Panc1 (cell line): ENCODE measurements around the gene SNX18. TPM values are rescaled to one million over a fixed set of nuclear protein-coding genes. Genes with fewer than 3 reads are reported as not detected.

Experiments used
- ATAC-seq: fragments of 200-7000 bp; cut with Tn5 transposase; 2 replicates; pipeline ENCODE4 v1.9.1; 2020; ENCODE audit warnings: mild to moderate bottlenecking, moderate library complexity
- BruUV-seq: library from RNA; stranded (reverse); fragments of 400-500 nt; replicated peaks from 2 replicates; lab custom pipeline; 2021; lab: Mats Ljungman, UMichigan
- CTCF ChIA-PET: fragments of 300-600 bp; sonication (Branson Sonifier 250); formaldehyde crosslinking; loops from one replicate; lab custom pipeline; 2022; ENCODE audit warnings: antibody characterized with exemption; lab: Charles Lee
- POLR2A ChIA-PET: fragments of 300-600 bp; sonication (Branson Sonifier 250); formaldehyde crosslinking; loops from one replicate; lab custom pipeline; 2022; ENCODE audit warnings: antibody characterized with exemption; lab: Charles Lee
- DNase-seq: peaks from one replicate; pipeline ENCODE4 v3.0.0-alpha.2; 2010; ENCODE audit warnings: low read depth, low spot score
- H3K27ac ChIP-seq: 2 replicates; pipeline ENCODE4 v1.5.1; 2011; ENCODE audit warnings: mild to moderate bottlenecking, low read length, inconsistent platforms
- H3K27me3 ChIP-seq: fragments of 200-500 bp; sonication (Bioruptor generic); 2 replicates; pipeline ENCODE4 v1.6.0; 2014; ENCODE audit warnings: low read length, inconsistent platforms; ENCODE audit not compliant: control insufficient read depth, insufficient read depth
- H3K36me3 ChIP-seq: fragments of 200-500 bp; sonication (Bioruptor generic); 2 replicates; pipeline ENCODE4 v1.5.1; 2014; ENCODE audit warnings: inconsistent platforms, mild to moderate bottlenecking, low read length, moderate library complexity; ENCODE audit not compliant: control insufficient read depth, insufficient read depth
- H3K4me1 ChIP-seq: 2 replicates; pipeline ENCODE4 v1.5.1; 2011; ENCODE audit warnings: inconsistent platforms, mild to moderate bottlenecking, low read length, moderate library complexity; ENCODE audit not compliant: control insufficient read depth, insufficient read depth
- H3K4me3 ChIP-seq, 2 experiments: 2 replicates each; pipeline ENCODE4 v1.5.1; 2011 to 2012; ENCODE audit warnings: low read depth in 2 of 2, low read length in 2 of 2, mild to moderate bottlenecking in 2 of 2, inconsistent platforms in 1 of 2, moderate library complexity in 1 of 2
- H3K9me3 ChIP-seq: fragments of 200-500 bp; sonication (Bioruptor generic); 2 replicates; pipeline ENCODE4 v1.5.1; 2014; ENCODE audit warnings: low read depth, mild to moderate bottlenecking, inconsistent platforms, low read length, moderate library complexity; ENCODE audit not compliant: control insufficient read depth, insufficient read depth
- CTCF ChIP-seq: fragments of 450-650 bp; IDR thresholded peaks from 2 replicates; pipeline ENCODE4 v1.5.1; 2017; ENCODE audit warnings: mild to moderate bottlenecking
- POLR2AphosphoS5 ChIP-seq: IDR thresholded peaks from 2 replicates; pipeline ENCODE4 v1.6.1; 2012; ENCODE audit warnings: mild to moderate bottlenecking, low read depth, low read length, moderate library complexity
- REST ChIP-seq, 2 experiments: IDR thresholded peaks; 2 replicates each; pipeline ENCODE4 v1.6.1; 2011 to 2012; ENCODE audit warnings: low read depth in 2 of 2, control low read depth in 1 of 2, low read length in 1 of 2, mild to moderate bottlenecking in 1 of 2, moderate library complexity in 1 of 2; ENCODE audit not compliant: insufficient read depth in 1 of 2
- SIN3A ChIP-seq: IDR thresholded peaks from 2 replicates; pipeline ENCODE4 v1.6.1; 2012; ENCODE audit warnings: low read depth, mild to moderate bottlenecking, low read length, moderate library complexity, borderline replicate concordance; ENCODE audit not compliant: insufficient read depth
- TCF7L2 ChIP-seq: IDR thresholded peaks from 2 replicates; pipeline ENCODE4 v1.6.1; 2011; ENCODE audit warnings: mild to moderate bottlenecking, low read depth, low read length, inconsistent platforms
- in situ Hi-C: cut with HindIII; loops from 2 replicates; pipeline ENCODE4 v1.10.0; 2016; ENCODE audit warnings: low sequenced_read_pairs, low pct_unique_long_range_greater_than_20kb
- intact Hi-C: fragments of 100-400 bp; cut with micrococcal nuclease; formaldehyde crosslinking; loops from one replicate; pipeline ENCODE4 v1.10.0; 2022; ENCODE audit not compliant: unreplicated experiment
- total RNA-seq: library from RNA; stranded (reverse); gene quantifications from one replicate; pipeline ENCODE4 v1.2.1, GENCODE V29; 2021; ENCODE audit not compliant: unreplicated experiment

The SNX18 gene
- total RNA-seq, 1 experiment from 2014 or later: 14.4 TPM

GRCh38 chr5:54524704-54525103 is 7.1 kb downstream of the SNX18 start:
- H3K4me1 ChIP-seq: peaks cover 12% of the 10 kb centered on the region
- H3K36me3 ChIP-seq: no peaks in the 10 kb centered on the region
- POLR2A ChIA-PET: no interaction called here
- in situ Hi-C loops: no loop called here
- intact Hi-C loops: no loop called here
- no peak for TF ChIP-seq REST (IDR thresholded peaks at IDR 0.05; ENCODE audit: insufficient read depth in 1 of 2, low read depth in 2 of 2, low read length in 1 of 2)
- no peak for TF ChIP-seq POLR2AphosphoS5
- TF ChIP-seq CTCF: no peak
- no peak for TF ChIP-seq TCF7L2
- no peak for TF ChIP-seq SIN3A
- H3K27me3 ChIP-seq: no peaks in the 10 kb centered on the region
- CTCF ChIA-PET: no interaction called here
- ATAC-seq (no peak), DNase-seq (no peak)
- no peaks in the 10 kb centered on the region for H3K9me3 ChIP-seq
- BruUV-seq: no TSS peak
- no peak overlapping the region for H3K27ac ChIP-seq
- no peak overlapping the region for H3K4me3 ChIP-seq

- Histone ChIP-seq H3K27ac (no peak overlapping the region), H3K4me1 (peaks cover 7% of the 10 kb centered on the region), H3K9me3 (no peaks in the 10 kb centered on the region), H3K27me3 (no peaks in the 10 kb centered on the region), H3K4me3 (no peak overlapping the region), H3K36me3 (no peaks in the 10 kb centered on the region)
- in situ Hi-C loops (no loop called here), intact Hi-C loops (no loop called here)
- ChIA-PET CTCF (no interaction called here), POLR2A (no interaction called here)
- no TSS peak for BruUV-seq
- ATAC-seq (no peak), DNase-seq (no peak)
- TF ChIP-seq SIN3A (no peak), REST (IDR thresholded peaks at IDR 0.05; ENCODE audit: insufficient read depth in 1 of 2, low read depth in 2 of 2, low read length in 1 of 2) (no peak), TCF7L2 (no peak), POLR2AphosphoS5 (no peak), CTCF (no peak)
Observed at GRCh38 chr5:54525261-54525660, 7.7 kb downstream of the SNX18 start.
